MM.1S (cell line): ENCODE measurements around the gene EPSTI1.

Source experiments
- CTCF ChIP-seq: fragments of 300-600 bp; sonication (generic); IDR thresholded peaks from 2 replicates; pipeline ENCODE4 v1.5.1; 2016; ENCODE audit warnings: antibody characterized with exemption, low read length, mixed read lengths
- EZH2 ChIP-seq: fragments of 300-600 bp; sonication (generic); optimal IDR thresholded peaks from 2 replicates; pipeline ENCODE3; 2017; ENCODE audit warnings: low read depth, mild to moderate bottlenecking, antibody characterized with exemption, low read length, mixed read lengths
- EZH2phosphoT487 ChIP-seq: fragments of 300-600 bp; sonication (generic); IDR thresholded peaks from 2 replicates; pipeline ENCODE4 v1.6.1; 2018; ENCODE audit warnings: antibody characterized with exemption, low read length

- TF ChIP-seq CTCF, result no peak
- TF ChIP-seq EZH2phosphoT487, result no peak
- TF ChIP-seq EZH2, result no peak
Measured at GRCh38 chr13:42865768-42866102, 126.3 kb downstream of the EPSTI1 start.
